ENCODE data around the gene SLC26A4.

DNA sequence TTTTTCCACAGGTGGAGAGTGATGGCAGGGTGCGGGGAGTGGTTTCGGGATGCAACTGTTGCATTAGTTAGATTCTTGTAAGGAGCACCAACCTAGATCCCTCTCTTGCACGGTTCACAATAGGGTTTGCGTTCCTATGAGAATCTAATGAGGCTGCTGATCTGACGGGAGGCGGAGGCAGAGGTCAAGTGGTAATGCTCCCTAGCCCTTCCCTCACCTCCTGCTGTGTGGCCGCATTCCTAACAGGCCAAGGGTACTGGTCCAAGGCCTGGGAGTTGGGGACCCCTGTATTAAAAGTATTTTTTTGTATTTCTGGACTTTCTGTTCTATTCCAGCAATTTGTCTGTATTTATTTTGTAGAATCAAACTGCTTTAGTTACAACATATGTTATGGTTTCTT is 90.5 kb downstream of the SLC26A4 start:
- TF ChIP-seq, protein P1, sequence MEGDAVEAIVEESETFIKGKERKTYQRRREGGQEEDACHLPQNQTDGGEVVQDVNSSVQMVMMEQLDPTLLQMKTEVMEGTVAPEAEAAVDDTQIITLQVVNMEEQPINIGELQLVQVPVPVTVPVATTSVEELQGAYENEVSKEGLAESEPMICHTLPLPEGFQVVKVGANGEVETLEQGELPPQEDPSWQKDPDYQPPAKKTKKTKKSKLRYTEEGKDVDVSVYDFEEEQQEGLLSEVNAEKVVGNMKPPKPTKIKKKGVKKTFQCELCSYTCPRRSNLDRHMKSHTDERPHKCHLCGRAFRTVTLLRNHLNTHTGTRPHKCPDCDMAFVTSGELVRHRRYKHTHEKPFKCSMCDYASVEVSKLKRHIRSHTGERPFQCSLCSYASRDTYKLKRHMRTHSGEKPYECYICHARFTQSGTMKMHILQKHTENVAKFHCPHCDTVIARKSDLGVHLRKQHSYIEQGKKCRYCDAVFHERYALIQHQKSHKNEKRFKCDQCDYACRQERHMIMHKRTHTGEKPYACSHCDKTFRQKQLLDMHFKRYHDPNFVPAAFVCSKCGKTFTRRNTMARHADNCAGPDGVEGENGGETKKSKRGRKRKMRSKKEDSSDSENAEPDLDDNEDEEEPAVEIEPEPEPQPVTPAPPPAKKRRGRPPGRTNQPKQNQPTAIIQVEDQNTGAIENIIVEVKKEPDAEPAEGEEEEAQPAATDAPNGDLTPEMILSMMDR (conservative IDR thresholded peaks at IDR 0.05 in 1 of 2, IDR thresholded peaks at IDR 0.05 in 1 of 2; ENCODE audit: extremely low read depth in 1 of 2, insufficient read depth in 1 of 2, low read depth in 1 of 2, low read length in 2 of 2) = no peak
- TF ChIP-seq EZH2 (IDR thresholded peaks at IDR 0.05; ENCODE audit: borderline replicate concordance, low read length) = no peak

All from mammary epithelial cell (primary cell).